Thyroid gland (tissue), 4 donors: Measurements from ENCODE around the gene TNFSF13. TPM values are rescaled to one million over a fixed set of nuclear protein-coding genes. Genes with fewer than 3 reads are reported as not detected.

ENCODE experiments used
- DNase-seq, 2 donors: peaks; one replicate each; pipeline ENCODE4 v3.0.0-alpha.2; 2019
- H3K27ac ChIP-seq, 3 donors: fragments of 200-600 bp; sonication (generic); 1 replicate in 2 of 3; 2 replicates in 1 of 3; pipeline ENCODE4 v1.5.1; 2016 to 2019; ENCODE audit warnings: mild to moderate bottlenecking in 1 of 3, moderate library complexity in 1 of 3
- H3K27me3 ChIP-seq: fragments of 200-600 bp; sonication (generic); one replicate; pipeline ENCODE4 v1.5.1; 2019
- H3K36me3 ChIP-seq, 2 donors: fragments of 200-600 bp; sonication (generic); one replicate each; pipeline ENCODE4 v1.5.1; 2016 to 2019
- H3K4me1 ChIP-seq, 2 donors: fragments of 200-600 bp; sonication (generic); one replicate each; pipeline ENCODE4 v1.5.1; 2017 to 2019
- H3K4me3 ChIP-seq, 3 donors: fragments of 200-600 bp; sonication (generic); replicated peaks in 1 of 3; 1 replicate in 2 of 3; 2 replicates in 1 of 3; pipeline ENCODE4 v1.5.1; 2016; ENCODE audit warnings: mild to moderate bottlenecking in 1 of 3
- H3K9me3 ChIP-seq: fragments of 200-600 bp; sonication (generic); one replicate; pipeline ENCODE4 v1.5.1; 2017
- POLR2A ChIP-seq, 2 donors: fragments of 450-650 bp; IDR thresholded peaks; one replicate each; pipeline ENCODE4 v1.6.1; 2017; ENCODE audit warnings: antibody characterized with exemption in 2 of 2, mild to moderate bottlenecking in 2 of 2, moderate library complexity in 1 of 2
- WGBS, 2 donors: methylation state at CpG; one replicate each; pipeline ENCODE4 v1.1.5; 2017; 5-methylcytosine and 5-hydroxymethylcytosine counted together
- intact Hi-C: fragments of 100-400 bp; cut with DNase I; formaldehyde crosslinking; loops from one replicate; pipeline ENCODE4 v1.15.1; 2023
- total RNA-seq, 4 donors: library from RNA; depleted of rRNA; stranded (reverse); fragments of >200 nt; gene quantifications; one replicate each; pipeline ENCODE4 v1.2.3, GENCODE V29; 2016
- TF ChIP-seq, protein P1 (sequence below), 6 experiments: fragments of 200-600 bp in 3 of 6; fragments of 450-650 bp in 3 of 6; sonication (generic) in 3 of 6; IDR thresholded peaks; one replicate each; pipeline ENCODE4 v1.5.1; 2016 to 2019; ENCODE audit warnings: antibody characterized with exemption in 6 of 6, mild to moderate bottlenecking in 2 of 6, inconsistent platforms in 1 of 6, moderate library complexity in 1 of 6

The TNFSF13 gene
- total RNA-seq, 4 donors from 2014 or later: 11.7 to 32.2 (median 24.8) TPM

DNA sequence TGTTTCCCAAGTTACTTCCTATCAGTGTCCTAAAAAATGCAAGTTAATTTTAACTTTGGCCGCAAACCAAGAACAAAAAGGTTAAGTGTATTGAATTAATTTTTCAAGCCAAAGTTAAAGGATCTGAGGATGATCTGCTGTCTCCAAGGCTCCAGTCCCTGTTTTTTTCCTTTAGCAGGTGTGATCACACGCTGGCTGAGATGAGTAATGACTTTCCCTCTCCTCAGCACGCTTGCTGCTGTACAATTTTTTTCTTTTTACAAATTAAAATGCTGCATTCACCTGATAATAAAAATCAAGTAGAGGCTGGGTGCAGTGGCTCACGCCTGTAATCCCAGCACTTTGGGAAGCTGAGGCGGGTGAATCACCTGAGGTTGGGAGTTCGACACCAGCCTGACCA is 13.6 kb upstream of the TNFSF13 start:
- 67 to 71% methylated on average over 6 of the region's 6 CpGs for WGBS, 2 donors
- no peak for TF ChIP-seq POLR2A (IDR thresholded peaks at IDR 0.05)
- TF ChIP-seq, protein P1, sequence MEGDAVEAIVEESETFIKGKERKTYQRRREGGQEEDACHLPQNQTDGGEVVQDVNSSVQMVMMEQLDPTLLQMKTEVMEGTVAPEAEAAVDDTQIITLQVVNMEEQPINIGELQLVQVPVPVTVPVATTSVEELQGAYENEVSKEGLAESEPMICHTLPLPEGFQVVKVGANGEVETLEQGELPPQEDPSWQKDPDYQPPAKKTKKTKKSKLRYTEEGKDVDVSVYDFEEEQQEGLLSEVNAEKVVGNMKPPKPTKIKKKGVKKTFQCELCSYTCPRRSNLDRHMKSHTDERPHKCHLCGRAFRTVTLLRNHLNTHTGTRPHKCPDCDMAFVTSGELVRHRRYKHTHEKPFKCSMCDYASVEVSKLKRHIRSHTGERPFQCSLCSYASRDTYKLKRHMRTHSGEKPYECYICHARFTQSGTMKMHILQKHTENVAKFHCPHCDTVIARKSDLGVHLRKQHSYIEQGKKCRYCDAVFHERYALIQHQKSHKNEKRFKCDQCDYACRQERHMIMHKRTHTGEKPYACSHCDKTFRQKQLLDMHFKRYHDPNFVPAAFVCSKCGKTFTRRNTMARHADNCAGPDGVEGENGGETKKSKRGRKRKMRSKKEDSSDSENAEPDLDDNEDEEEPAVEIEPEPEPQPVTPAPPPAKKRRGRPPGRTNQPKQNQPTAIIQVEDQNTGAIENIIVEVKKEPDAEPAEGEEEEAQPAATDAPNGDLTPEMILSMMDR (IDR thresholded peaks at IDR 0.05): no peak
- Histone ChIP-seq H3K9me3 (no peaks in the 10 kb centered on the region), H3K4me3 (no peak overlapping the region), H3K27ac (no peak overlapping the region), H3K36me3 (no peaks in the 10 kb centered on the region), H3K27me3 (no peaks in the 10 kb centered on the region), H3K4me1 (peaks cover 10 to 15% of the 10 kb centered on the region in 2 donors)
- intact Hi-C loops: no loop called here
- DNase-seq: no peak

DNA sequence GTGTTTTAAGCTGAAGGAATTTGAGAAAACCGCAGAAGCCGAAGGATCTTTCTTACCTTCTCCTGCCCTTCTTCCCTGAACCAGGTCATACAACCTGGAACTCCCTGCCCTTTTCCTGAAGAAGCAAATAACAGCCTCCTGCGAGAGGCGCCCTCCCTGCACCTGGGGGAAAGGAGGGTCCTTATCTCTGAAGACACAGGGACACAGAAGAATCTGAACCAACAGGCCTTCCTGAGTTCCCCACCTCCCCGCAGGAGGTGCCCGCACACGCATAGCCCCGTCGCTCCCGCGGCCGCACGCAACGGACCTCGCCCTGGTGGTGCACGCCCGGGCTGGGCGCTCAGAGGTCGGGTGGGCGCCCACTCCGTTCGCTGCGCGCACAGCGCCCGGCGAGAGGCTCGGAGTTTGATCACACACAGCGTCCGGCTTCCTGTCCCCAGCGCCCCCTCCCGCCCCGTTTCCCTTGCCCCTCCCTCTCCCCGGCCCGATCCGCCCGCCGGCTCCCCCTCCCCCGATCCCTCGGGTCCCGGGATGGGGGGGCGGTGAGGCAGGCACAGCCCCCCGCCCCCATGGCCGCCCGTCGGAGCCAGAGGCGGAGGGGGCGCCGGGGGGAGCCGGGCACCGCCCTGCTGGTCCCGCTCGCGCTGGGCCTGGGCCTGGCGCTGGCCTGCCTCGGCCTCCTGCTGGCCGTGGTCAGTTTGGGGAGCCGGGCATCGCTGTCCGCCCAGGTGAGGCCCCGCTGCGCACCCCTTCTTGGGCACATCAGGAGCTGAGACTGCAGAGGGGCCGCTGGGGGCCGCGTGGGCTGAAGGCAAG is 9.8 kb upstream of the TNFSF13 start, which contains the start of gene TNFSF12:
Gene TNFSF12, plus strand, starts transcription at position 474 of the 816 bp plus-strand sequence. Its CDS starts 96 bp downstream, at position 570.
- Histone ChIP-seq H3K4me3 (peak within 1 kb of the TSS; percentile 52 to 97 (median 85)), H3K4me1 (peaks cover 10 to 19% of the 10 kb centered on the region in 2 donors), H3K27me3 (no peaks in the 10 kb centered on the region), H3K27ac (peak within 1 kb of the TSS; percentile 73 to 92 (median 89)), H3K9me3 (no peaks in the 10 kb centered on the region), H3K36me3 (no peaks in the 10 kb centered on the region)
- peak; percentile 62 to 65 for DNase-seq
- intact Hi-C loops: no loop called here
- 1 to 3% methylated on average over 19 to 31 of the region's 65 CpGs for WGBS, 2 donors
- peak in 1 of 2 donors; percentile 41 for TF ChIP-seq POLR2A (IDR thresholded peaks at IDR 0.05)
- TF ChIP-seq, protein P1 (IDR thresholded peaks at IDR 0.05): peak in 3 of 6 experiments; percentile 21 to 32 (median 23)

DNA sequence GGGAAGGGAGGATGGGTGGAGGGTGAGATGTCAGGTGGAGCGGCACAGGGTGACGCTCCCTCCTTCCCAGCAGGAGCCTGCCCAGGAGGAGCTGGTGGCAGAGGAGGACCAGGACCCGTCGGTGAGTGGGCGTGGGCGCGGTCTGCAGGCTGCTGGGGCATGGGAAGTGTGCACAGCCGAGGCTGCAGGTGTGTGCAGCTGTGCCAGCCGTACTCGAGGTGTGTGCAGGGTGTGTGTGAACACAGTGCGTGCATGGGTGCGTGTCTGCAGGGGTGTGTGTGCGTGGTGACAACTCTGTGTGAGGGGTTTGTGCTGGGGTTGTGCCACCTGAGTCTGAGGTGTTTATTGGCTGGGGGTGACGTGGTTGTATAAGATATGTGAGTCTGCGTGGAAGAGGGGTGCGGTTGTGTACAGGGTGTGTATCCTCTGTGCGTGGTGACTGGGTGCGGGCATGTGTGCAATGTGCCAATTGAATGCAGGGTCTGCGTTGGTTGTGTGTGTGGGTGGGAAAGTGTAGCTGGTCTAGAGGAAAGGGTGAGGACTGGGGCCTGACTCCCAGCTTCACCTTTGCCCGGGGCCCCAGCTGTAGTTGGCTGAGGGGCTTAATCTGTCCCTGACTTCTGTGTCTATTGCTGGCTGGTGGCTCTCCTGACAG is 9.0 kb upstream of the TNFSF13 start:
- intact Hi-C loops: no loop called here
- no peaks in the 10 kb centered on the region for H3K27me3 ChIP-seq
- no peaks in the 10 kb centered on the region for H3K9me3 ChIP-seq
- H3K36me3 ChIP-seq: no peaks in the 10 kb centered on the region
- TF ChIP-seq POLR2A (IDR thresholded peaks at IDR 0.05): no peak
- TF ChIP-seq, protein P1 (IDR thresholded peaks at IDR 0.05): no peak
- H3K4me3 ChIP-seq: peak overlapping the region; percentile 52 to 97 (median 85)
- peak overlapping the region; percentile 73 to 92 (median 89) for H3K27ac ChIP-seq
- peak; percentile 38 to 56 for DNase-seq
- H3K4me1 ChIP-seq: peaks cover 10 to 19% of the 10 kb centered on the region in 2 donors
- WGBS, 2 donors: 47 to 49% methylated on average over 17 to 20 of the region's 20 CpGs

DNA sequence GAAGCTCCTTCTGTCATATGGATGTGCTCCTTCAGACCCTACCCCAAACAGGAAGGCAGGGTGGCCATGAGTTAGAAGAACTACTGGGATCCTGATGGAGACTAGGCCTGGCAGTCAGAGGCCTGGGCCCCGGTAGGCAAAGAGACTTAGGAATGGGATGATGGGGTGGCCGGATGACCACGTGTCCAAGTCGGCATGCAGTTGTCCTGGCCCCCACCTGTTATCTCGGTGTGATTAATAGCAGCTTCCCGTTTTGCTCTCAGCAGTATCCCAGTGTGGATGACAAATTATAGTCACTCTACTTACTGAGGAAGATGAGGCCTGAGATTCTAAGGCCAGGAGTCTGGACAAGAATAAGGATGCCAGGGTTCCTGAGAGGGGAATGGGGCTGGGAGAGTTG is 8.2 kb upstream of the TNFSF13 start:
- Histone ChIP-seq H3K4me1 (peaks cover 10 to 19% of the 10 kb centered on the region in 2 donors), H3K36me3 (no peaks in the 10 kb centered on the region), H3K9me3 (no peaks in the 10 kb centered on the region), H3K27ac (no peak overlapping the region), H3K4me3 (no peak overlapping the region), H3K27me3 (no peaks in the 10 kb centered on the region)
- DNase-seq: no peak
- TF ChIP-seq, protein P1 (IDR thresholded peaks at IDR 0.05): no peak
- no peak for TF ChIP-seq POLR2A (IDR thresholded peaks at IDR 0.05)
- intact Hi-C loops: no loop called here
- 74 to 80% methylated on average over 6 of the region's 6 CpGs for WGBS, 2 donors
